GM19372 (cell line): ENCODE data around the gene COL4A1.

Experiments
- ATAC-seq: cut with Tn5 transposase; IDR thresholded peaks from one replicate; pipeline ENCODE4 v1.9.1; 2021; ENCODE audit warnings: mild to moderate bottlenecking, low read depth, moderate library complexity; ENCODE audit not compliant: unreplicated experiment

Gene COL4A1

GRCh38 chr13:110182461-110182860 is 124.5 kb downstream of the COL4A1 start:
- no peak for ATAC-seq

- ATAC-seq = no peak
Observed at GRCh38 chr13:110182003-110182402, 125.0 kb downstream of the COL4A1 start.

- ATAC-seq = no peak
Observed at GRCh38 chr13:110179857-110180147, 127.2 kb downstream of the COL4A1 start.

- ATAC-seq = no peak
Observed at GRCh38 chr13:110179116-110179856, 127.7 kb downstream of the COL4A1 start.

GRCh38 chr13:110177790-110178189 is 129.2 kb downstream of the COL4A1 start:
- no peak for ATAC-seq

- ATAC-seq = no peak
Observed at GRCh38 chr13:110176431-110176830, 130.5 kb downstream of the COL4A1 start.

GRCh38 chr13:110173247-110173818 is 133.6 kb downstream of the COL4A1 start:
- no peak for ATAC-seq

- no peak for ATAC-seq
Observed at GRCh38 chr13:110170882-110171281, 136.1 kb downstream of the COL4A1 start.

GRCh38 chr13:110170020-110170790 is 136.8 kb downstream of the COL4A1 start:
- no peak for ATAC-seq

GRCh38 chr13:110168999-110169933 is 137.7 kb downstream of the COL4A1 start:
- ATAC-seq = no peak

GRCh38 chr13:110166598-110166997 is 140.4 kb downstream of the COL4A1 start:
- ATAC-seq = no peak

GRCh38 chr13:110164706-110165105 is 142.3 kb downstream of the COL4A1 start:
- no peak for ATAC-seq

- ATAC-seq = no peak
Observed at GRCh38 chr13:110162866-110163658, 143.9 kb downstream of the COL4A1 start.

- no peak for ATAC-seq
Observed at GRCh38 chr13:110162053-110162452, 144.9 kb downstream of the COL4A1 start.

GRCh38 chr13:110161112-110161882 is 145.7 kb downstream of the COL4A1 start:
- no peak for ATAC-seq

GRCh38 chr13:110158226-110158625 is 148.7 kb downstream of the COL4A1 start:
- no peak for ATAC-seq

- ATAC-seq = no peak
Observed at GRCh38 chr13:110157718-110158117, 149.2 kb downstream of the COL4A1 start.

- ATAC-seq = no peak
Observed at GRCh38 chr13:110156301-110157049, 150.5 kb downstream of the COL4A1 start.
